Measurements from ENCODE around the gene MUC5B. TPM values are rescaled to one million over a fixed set of nuclear protein-coding genes. Genes with fewer than 3 reads are reported as not detected.

MUC5B gene
- total RNA-seq, 1 donor from 2014 or later, result not detected

GRCh38 chr11:1290052-1291040, 67.5 kb downstream of the MUC5B start:
- no peak for DNase-seq (ENCODE audit: low spot score)

GRCh38 chr11:1291295-1292017, 68.6 kb downstream of the MUC5B start:
- peaks cover 11% of the 10 kb centered on the region for H3K27me3 Mint-ChIP-seq (ENCODE audit: unreplicated experiment)
- H3K4me1 Mint-ChIP-seq (ENCODE audit: unreplicated experiment), result peaks cover 9% of the 10 kb centered on the region
- H3K27ac Mint-ChIP-seq (ENCODE audit: unreplicated experiment), result peak overlapping the region; percentile 13
- no peak for DNase-seq (ENCODE audit: low spot score)
- H3K36me3 Mint-ChIP-seq (ENCODE audit: low read depth, unreplicated experiment), result peaks cover 25% of the 10 kb centered on the region
- H3K4me3 Mint-ChIP-seq (ENCODE audit: unreplicated experiment), result no peak overlapping the region
- H3K9me3 Mint-ChIP-seq (ENCODE audit: unreplicated experiment), result no peaks in the 10 kb centered on the region
- TF ChIP-seq CTCF (IDR thresholded peaks at IDR 0.05; ENCODE audit: unreplicated experiment), result no peak

More at GRCh38 chr11:1290052-1291040, 67.5 kb downstream of the MUC5B start:
- H3K4me1 Mint-ChIP-seq (ENCODE audit: unreplicated experiment), result peaks cover 9% of the 10 kb centered on the region
- no peak overlapping the region for H3K27ac Mint-ChIP-seq (ENCODE audit: unreplicated experiment)
- peaks cover 33% of the 10 kb centered on the region for H3K36me3 Mint-ChIP-seq (ENCODE audit: low read depth, unreplicated experiment)
- H3K27me3 Mint-ChIP-seq (ENCODE audit: unreplicated experiment), result peaks cover 14% of the 10 kb centered on the region
- no peaks in the 10 kb centered on the region for H3K9me3 Mint-ChIP-seq (ENCODE audit: unreplicated experiment)
- no peak overlapping the region for H3K4me3 Mint-ChIP-seq (ENCODE audit: unreplicated experiment)
- no peak for TF ChIP-seq CTCF (IDR thresholded peaks at IDR 0.05; ENCODE audit: unreplicated experiment)

- Mint-ChIP-seq H3K36me3 (ENCODE audit: low read depth, unreplicated experiment) (peaks cover 18% of the 10 kb centered on the region), H3K4me3 (ENCODE audit: unreplicated experiment) (peak overlapping the region; percentile 44), H3K4me1 (ENCODE audit: unreplicated experiment) (peaks cover 9% of the 10 kb centered on the region), H3K27ac (ENCODE audit: unreplicated experiment) (peak overlapping the region; percentile 13), H3K27me3 (ENCODE audit: unreplicated experiment) (peaks cover 11% of the 10 kb centered on the region), H3K9me3 (ENCODE audit: unreplicated experiment) (no peaks in the 10 kb centered on the region)
- no peak for TF ChIP-seq CTCF (IDR thresholded peaks at IDR 0.05; ENCODE audit: unreplicated experiment)
- no peak for DNase-seq (ENCODE audit: low spot score)
Measured at GRCh38 chr11:1292018-1292643, 69.3 kb downstream of the MUC5B start.

GRCh38 chr11:1292644-1293618, 70.1 kb downstream of the MUC5B start:
- peak overlapping the region; percentile 13 for H3K27ac Mint-ChIP-seq (ENCODE audit: unreplicated experiment)
- peaks cover 11% of the 10 kb centered on the region for H3K27me3 Mint-ChIP-seq (ENCODE audit: unreplicated experiment)
- no peak for TF ChIP-seq CTCF (IDR thresholded peaks at IDR 0.05; ENCODE audit: unreplicated experiment)
- H3K9me3 Mint-ChIP-seq (ENCODE audit: unreplicated experiment), result no peaks in the 10 kb centered on the region
- peak overlapping the region; percentile 44 for H3K4me3 Mint-ChIP-seq (ENCODE audit: unreplicated experiment)
- H3K36me3 Mint-ChIP-seq (ENCODE audit: low read depth, unreplicated experiment), result peaks cover 18% of the 10 kb centered on the region
- DNase-seq (ENCODE audit: low spot score), result no peak
- peaks cover 15% of the 10 kb centered on the region for H3K4me1 Mint-ChIP-seq (ENCODE audit: unreplicated experiment)

Measured in endothelial cell (in vitro differentiated cells).